ENCODE measurements around the gene HELZ.

HELZ gene

DNA sequence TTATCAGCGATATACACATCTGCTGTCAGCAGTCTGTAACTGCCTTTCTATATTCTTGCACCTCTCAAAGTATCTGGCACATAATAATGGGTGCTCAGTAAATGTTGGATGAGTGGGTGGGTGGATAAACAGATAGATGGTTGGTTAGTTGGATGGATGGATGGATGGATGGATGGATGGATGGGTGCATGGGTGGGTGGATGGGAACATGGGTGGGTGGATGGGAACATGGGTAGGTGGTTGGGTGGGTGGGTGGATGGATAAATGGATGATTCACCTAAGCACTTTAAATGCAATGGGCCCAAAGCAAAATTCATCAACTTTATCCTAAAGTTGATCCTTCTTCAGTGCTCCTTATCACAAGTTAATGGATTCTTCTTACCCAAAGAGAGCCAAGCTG, 48.6 kb downstream of the HELZ start:
- DNase-seq (ENCODE audit: low read depth, low spot score), result no peak

GRCh38 chr17:67194134-67194533, 50.9 kb downstream of the HELZ start:
- no peak for DNase-seq (ENCODE audit: low read depth, low spot score)

GRCh38 chr17:67187927-67188326, 57.1 kb downstream of the HELZ start:
- DNase-seq (ENCODE audit: low read depth, low spot score), result no peak

- DNase-seq (ENCODE audit: low read depth, low spot score), result no peak
Measured at GRCh38 chr17:67186782-67187181, 58.2 kb downstream of the HELZ start.

GRCh38 chr17:67183531-67183930, 61.5 kb downstream of the HELZ start:
- no peak for DNase-seq (ENCODE audit: low read depth, low spot score)

GRCh38 chr17:67181825-67182224, 63.2 kb downstream of the HELZ start:
- no peak for DNase-seq (ENCODE audit: low read depth, low spot score)

GRCh38 chr17:67180275-67180674, 64.7 kb downstream of the HELZ start:
- DNase-seq (ENCODE audit: low read depth, low spot score), result no peak

DNA sequence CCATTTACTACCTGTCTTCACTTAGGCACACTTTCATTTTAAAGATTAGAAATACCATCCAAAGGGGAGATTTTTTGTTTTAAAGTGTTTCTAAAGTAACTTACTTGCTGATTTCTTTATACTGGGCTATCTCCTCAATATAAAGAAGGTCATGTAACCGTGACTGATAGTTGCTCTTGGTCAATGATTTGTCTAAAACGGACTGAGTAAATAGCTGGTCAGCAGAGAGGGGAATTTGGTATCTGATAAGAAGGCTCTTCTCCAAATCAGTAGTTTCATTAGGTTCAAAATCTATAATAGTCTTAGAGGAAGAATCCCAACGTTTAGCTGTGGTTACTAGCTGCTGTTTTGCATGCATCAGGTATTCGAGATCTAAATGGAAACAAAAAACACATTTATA, 66.4 kb downstream of the HELZ start:
- DNase-seq (ENCODE audit: low read depth, low spot score), result no peak

DNA sequence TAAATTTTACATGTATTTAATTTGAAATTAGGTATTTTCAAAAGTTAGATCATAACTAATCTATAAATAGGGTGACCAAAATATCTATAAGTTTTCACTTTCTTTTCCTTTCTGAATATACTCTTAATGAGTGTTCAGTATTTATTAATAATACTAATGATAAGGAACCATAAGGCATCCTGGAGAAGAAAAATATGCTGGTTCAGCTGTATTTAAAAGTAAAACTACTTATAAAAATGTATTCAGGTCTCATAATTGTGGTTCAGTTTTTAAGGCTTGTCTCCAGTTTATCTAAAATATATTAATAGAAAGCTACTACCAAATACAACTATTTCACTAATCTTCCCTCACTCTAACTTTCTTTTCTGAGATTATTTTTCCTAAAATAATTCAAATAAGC, 67.3 kb downstream of the HELZ start:
- no peak for DNase-seq (ENCODE audit: low read depth, low spot score)

DNA sequence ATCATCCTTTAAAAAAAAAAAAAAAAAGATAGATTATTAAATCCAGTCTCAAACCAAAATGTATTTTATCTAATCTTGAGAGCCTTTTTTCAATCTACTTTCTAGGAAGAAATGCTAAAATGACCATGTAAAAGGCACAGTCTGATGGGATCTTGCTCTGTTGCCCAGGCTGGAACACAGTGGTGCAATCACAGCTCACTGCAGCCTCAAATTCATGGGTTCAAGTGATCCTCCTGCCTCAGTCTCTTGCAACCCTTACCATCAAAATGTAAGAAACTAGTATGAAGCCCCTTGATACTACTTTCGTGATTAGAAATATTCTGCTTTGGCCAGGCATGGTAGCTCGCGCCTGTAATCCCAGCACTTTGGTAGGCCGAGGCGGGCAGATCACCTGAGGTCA, 70.8 kb downstream of the HELZ start:
- no peak for DNase-seq (ENCODE audit: low read depth, low spot score)

DNA sequence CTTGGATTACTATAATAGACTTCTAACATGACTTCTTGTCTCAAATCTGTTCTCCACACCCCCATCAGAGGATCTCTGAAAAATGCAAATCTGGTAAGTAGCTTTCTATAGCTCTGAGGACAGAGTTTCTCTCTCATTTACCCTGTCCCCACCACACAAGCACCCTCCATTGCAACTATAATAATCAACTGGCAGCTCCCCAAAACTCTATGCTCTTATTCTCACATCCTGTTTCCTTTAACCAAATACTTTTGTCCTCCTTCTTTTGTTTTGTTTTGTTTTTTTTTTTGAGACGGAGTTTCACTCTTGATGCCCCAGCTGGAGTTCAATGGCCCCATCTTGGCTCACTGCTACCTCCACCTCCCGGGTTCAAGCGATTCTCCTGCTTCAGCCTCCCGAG, 73.4 kb downstream of the HELZ start:
- DNase-seq (ENCODE audit: low read depth, low spot score), result no peak

- DNase-seq (ENCODE audit: low read depth, low spot score), result no peak
Measured at GRCh38 chr17:67168496-67168895, 76.5 kb downstream of the HELZ start.

GRCh38 chr17:67165201-67165600, 79.8 kb downstream of the HELZ start:
- DNase-seq (ENCODE audit: low read depth, low spot score), result no peak

GRCh38 chr17:67164302-67164701, 80.7 kb downstream of the HELZ start:
- no peak for DNase-seq (ENCODE audit: low read depth, low spot score)

- no peak for DNase-seq (ENCODE audit: low read depth, low spot score)
Measured at GRCh38 chr17:67162771-67163170, 82.2 kb downstream of the HELZ start.

DNA sequence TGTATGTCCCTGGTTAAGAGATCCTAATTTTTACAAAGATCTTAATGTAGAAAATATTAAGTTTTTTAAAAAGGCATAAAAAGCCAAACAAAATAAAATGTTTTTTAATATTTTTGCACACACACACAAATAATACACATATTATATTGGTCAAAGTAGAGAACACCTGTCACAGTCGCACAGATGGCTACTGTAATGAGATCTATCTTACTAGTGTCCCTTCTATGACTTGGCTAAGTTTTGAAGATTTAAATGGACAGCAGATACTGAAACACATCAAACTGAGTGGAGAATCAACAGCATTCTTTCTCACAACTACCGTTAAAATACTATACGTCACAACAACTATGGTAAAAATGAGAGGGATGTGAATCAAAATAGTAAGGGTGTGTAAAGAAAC, 83.4 kb downstream of the HELZ start:
- no peak for DNase-seq (ENCODE audit: low read depth, low spot score)

DNA sequence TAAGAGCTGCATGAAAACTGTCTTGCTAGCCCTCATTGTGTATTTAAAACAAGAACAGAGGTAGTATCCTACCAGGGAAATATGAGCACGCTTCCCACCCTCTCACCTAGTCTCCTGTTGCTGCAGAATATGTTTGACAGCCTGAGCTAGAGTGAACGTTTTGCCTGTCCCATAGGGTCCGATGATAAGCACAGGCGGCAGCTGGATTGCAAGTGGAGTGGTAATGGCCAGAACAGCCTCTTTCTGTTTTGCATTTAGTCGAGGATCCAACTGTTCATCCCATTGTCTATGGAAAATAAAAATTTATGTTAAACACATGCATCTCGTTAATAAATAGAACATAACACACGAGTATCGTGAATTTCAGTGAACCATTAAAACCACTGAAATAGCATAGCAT, 84.2 kb downstream of the HELZ start:
- DNase-seq (ENCODE audit: low read depth, low spot score), result no peak

DNA sequence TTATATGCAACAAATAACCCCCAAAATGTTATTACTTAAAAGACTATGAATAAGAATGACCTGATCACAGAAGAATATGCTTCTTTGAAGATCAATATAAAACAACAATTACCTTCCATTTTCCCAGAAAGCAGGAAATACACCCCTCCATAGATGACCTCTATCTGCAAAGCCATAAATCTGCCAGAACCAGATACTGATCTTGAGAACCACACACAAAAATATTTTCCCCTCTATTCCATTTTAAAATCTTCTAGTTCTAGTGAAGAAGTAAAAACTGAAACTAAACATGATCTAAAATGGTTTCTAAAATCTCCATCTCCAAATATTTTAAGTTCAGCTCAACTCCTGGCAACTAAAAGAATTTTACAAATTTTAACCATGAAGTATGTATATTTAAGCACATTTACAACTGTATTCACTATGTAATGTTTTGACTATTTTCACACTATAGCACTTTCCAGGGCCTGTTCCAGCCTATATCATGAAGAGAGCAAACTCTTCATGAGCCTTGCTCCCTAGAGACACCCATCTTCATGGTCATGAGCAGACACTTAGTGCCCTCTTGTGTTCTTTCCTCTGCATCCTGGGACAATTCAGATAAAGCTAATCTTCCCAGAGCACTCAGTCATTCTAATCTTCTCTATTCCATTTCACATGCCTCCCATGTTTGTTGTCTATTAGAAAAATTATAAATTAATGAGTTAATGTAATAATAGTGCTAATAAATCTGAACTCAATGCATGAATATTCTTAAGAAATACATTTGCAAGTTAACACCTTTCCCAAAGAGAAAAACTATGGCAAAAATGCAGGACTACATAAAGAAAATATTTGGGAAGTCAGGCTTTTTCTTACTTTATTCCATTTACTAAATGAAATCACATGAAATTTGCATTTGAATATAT, 87.0 kb downstream of the HELZ start:
- no peak for DNase-seq (ENCODE audit: low read depth, low spot score)

DNA sequence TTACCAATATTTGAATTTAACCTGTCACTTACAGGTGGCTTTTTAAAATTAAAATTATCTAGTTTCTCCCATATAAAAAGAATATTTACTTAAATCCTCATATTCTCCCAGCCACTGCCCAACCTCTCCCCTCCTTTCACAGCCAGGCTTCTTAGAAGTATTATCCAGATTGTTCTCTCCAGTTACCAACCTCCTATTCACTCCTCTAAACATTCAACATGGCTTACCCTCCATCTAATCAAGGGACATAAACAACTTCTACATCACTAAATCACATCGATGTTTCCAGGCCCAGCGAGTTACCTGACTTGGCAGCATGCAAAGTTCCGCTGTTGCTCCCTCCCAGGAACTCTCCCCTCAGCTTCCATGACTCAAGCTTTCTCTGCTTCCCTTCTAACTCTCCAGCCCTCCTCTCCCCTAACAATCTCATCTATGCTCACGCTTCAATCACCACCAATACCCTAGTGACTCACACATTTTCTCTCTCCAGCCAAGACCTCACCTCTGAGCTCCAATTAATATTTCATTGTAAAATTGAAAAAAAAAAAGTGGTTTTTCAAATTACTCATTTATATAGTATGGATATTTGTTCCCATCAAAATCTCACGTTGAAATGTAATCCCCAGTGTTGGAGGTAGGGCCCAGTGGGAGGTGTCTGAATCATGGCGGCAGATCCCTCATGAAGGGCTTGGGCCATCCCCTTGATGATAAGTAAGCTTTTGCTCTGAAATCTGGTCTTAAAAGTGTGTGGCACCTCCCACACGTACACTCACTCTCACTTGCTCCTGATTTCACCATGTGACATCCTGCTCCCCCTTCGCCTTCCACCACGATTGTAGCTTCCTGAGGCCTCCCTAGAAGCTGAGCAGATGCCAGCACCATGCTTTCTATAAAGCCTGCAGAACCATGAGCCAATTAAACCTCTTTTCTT, 88.5 kb downstream of the HELZ start:
- DNase-seq (ENCODE audit: low read depth, low spot score), result no peak

GRCh38 chr17:67152824-67153223, 92.2 kb downstream of the HELZ start:
- DNase-seq (ENCODE audit: low read depth, low spot score), result no peak

- no peak for DNase-seq (ENCODE audit: low read depth, low spot score)
Measured at GRCh38 chr17:67151717-67152116, 93.3 kb downstream of the HELZ start.

- no peak for DNase-seq (ENCODE audit: low read depth, low spot score)
Measured at GRCh38 chr17:67150826-67151225, 94.2 kb downstream of the HELZ start.

GRCh38 chr17:67148352-67148751, 96.6 kb downstream of the HELZ start:
- DNase-seq (ENCODE audit: low read depth, low spot score), result no peak

Measured in ELF-1 (cell line).